ENCODE measurements around the gene LHX4.

LHX4 gene

DNA sequence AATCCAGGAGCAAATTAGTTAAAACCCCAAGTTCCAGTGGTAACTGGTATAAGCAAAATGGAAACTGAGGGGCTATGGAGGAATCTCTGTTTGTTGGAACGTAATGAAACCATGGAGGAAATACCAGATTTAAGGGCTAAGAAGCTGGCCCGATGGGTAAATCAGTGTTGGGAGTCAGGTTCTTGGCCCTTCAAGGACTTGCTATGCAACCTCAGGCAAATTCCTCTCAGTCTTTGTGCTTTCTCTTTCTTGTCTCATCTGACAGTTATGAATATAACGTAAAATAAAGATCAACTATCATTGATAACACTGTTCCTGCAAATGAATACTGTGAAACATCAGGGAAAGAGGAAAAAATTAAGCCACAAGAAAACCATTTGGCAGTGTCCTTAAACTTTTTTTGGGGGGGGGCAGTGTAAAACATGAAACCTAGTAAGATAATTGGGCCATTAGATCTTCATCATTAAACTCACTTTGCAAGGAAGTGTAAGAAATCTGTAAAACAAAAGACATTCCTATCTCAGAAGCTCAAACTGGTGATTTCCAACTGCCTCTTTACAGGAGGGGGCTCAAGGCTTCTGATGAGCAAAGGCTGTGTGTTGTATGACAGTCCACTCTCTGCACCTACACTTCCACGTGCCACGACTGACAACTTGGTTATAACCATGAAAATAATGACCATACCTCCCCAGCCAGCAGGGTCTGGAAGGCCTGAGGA, 47.6 kb downstream of the LHX4 start:
- no peak for DNase-seq

DNA sequence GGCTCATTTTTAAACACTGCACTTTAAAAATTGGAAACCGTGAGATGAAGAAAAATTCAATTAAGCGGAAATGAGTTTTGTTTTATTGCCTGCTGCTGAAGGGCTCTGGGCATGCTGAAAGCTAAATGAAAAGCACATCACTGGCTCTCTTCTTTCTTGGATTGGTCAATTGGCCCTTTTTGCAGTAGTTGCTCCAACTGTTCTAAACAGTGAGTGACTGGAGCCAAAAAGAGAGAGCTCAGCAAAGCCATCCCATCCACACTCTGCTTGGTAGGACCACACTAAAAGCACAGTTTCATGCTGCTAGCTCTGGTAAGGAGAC, 48.1 kb downstream of the LHX4 start:
- DNase-seq = no peak

DNA sequence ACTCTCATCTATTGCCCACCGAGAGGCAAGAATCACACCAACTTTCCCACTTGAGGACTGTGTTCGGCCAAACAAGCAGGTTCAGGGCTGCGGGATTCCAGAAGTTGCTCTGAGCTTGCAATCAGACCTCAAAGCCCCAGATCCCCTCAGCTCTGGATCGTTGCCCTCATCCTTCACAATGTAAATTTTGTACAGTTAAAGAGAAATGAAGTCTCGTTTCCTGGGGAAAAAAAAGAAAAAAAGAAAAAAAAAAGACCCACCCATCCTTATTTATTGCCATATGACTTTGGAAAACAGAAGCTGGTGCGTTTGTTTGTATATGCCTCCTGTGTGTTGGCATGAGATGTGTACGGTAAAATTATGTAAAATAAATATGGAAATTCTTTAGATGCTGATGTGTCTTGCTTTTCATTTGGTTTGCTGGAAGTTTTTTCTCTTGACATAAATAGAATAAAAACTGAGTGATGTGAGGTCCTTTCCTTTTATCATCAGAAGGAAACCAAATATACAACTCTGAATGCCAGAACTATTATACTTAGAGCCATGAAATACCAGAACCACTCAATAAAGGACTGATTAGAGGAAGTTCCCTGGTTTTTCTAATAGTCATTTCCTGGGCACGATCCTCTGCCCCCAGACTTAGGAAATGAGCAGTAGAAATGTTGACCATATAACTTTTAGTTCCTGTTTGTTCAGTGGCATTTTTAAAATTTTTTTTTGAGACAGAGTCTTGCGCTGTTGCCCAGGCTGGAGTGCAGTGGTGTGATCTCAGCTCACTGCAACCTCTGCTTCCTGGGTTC, 48.7 kb downstream of the LHX4 start:
- no peak for DNase-seq

- DNase-seq = no peak
Observed at GRCh38 chr1:180279651-180280050, 49.6 kb downstream of the LHX4 start.

DNA sequence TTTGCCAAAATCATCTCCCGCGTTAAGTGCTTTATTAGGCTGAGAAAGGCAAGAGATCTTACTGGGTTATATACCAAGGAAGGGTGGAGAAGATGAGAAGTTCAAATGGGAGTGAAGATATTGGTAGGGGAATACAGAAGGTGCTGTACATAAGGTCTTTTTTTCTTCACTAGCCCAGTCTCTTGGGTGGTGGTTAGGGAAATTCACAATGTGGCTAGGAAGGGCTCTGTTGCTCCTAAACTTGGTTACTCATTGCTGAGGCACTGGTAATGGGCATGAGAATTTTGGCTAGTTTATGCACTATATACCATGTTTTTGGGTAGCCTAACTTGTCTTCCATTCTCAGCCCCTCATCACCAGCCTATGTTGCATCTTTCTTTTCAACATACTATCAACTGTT, 50.6 kb downstream of the LHX4 start:
- DNase-seq = no peak

- DNase-seq = no peak
Observed at GRCh38 chr1:180281490-180281889, 51.4 kb downstream of the LHX4 start.

DNA sequence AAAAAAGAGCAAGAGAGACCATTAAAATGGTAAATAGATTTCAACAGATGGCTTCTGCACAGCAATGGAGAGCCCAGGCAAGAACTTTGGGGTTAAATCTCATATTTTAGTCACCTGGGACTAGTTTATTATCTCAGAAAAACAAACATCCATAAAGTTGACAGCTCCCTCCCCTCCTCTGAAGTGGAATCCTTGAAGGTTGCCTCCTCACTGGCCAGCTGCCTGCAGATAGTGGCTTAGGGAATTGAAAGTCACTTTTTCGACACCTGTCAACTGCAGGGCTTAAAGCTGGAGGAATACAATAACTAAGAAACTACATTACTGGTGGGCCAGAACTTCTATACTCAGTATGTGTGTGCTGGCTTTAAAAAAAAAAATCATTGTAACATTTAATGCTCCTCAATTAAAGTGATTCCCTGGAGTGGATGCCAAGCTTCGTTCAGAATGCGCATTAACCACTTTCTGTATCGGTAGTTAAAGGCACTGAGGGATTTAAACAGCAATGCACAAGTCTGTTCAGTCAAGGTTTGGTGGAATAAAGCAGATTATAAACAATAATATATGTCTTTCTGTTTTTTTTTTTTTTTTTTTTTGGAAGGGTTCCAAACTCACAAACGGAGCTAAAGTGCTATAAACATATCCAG, 52.5 kb downstream of the LHX4 start:
- no peak for DNase-seq

GRCh38 chr1:180283098-180283497, 53.0 kb downstream of the LHX4 start:
- no peak for DNase-seq

- DNase-seq = no peak
Observed at GRCh38 chr1:180286417-180286816, 56.4 kb downstream of the LHX4 start.

DNA sequence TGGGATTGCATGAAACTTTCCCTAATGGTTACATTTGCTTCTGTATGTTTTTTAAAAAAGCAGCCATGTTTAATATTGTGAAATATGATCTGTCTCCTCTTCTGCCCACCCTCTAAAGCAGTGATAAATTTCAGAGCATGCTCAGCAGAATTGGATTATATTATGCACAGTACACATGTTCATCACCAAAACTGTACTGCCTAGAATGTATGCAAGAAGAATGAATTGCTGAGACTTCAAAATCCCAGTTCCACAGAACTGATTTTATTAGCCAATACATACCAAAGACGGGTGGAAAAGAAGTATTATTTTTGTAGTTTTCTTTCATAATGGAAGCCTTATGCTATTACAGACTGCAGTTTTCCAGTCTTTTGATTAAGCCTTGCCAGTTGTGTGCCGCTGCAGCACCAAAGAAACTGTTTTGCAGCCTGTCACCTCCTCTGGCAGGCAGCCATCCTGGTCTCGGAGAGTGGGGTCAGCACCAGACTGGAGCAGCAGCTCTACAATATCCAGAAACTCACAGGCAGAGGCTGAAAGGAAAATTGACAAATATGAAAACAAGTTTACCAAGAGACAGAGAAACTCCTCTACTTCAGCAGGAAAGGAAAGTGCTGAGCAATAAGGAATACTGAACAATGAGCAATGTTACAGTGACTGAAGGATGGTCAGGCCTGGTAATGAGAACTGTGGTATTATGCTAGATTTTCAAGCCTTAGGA, 58.1 kb downstream of the LHX4 start:
- no peak for DNase-seq

DNA sequence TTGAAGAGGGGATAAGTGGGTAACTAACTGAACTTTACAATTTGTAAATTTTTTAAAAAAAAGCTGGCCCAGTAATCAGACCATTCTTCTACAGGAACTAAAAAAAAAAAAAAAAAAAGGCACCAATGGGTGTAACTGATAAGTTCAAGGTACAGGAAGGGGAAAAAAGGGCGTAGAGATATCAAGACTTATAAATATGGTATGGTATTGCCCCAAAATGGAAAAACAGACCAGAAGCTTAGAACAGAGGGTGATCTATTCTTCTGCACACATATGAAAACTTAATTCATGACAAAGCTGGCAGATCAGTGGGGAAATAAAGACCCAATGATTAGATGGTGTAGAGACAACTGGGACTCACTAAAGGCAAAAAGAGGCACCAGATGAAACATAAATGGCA, 58.9 kb downstream of the LHX4 start:
- DNase-seq = no peak

GRCh38 chr1:180290265-180291001, 60.4 kb downstream of the LHX4 start:
- no peak for DNase-seq

- no peak for DNase-seq
Observed at GRCh38 chr1:180291004-180291403, 60.9 kb downstream of the LHX4 start.

GRCh38 chr1:180294711-180295110, 64.6 kb downstream of the LHX4 start:
- no peak for DNase-seq

- DNase-seq = no peak
Observed at GRCh38 chr1:180295999-180296398, 65.9 kb downstream of the LHX4 start.

DNA sequence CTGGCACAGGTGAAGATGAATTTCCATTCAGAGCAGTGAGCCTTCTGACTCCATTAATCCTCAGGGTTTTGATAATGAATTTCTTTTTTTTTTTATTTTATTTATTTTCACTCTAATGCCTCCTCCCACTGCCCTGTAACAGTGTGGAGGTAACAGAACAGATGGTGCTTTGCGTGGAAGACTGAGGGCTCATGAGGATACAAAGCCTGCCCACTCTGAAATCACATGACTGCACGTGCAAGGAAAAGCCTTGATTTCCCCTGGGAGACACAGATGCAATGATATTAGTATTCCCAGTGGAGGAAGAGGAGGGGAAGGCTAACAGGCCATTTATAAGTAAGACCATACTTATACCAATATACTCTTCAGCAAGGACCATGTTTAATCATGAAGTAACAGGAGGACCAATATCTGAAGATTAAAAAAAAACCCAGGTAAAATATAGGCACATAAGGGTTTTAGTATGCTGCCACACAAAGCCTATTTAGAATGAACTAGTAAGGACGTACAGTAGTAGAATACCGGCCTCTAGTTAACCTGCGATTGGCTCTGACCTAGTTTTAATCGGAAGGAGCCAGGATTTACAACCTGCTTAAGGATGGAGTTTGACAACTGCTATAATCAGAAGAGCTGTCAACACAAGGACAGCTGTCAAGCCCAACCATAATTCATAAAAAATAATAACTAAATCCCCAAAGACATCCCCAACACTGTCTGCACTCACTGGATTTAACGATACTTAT, 69.6 kb downstream of the LHX4 start:
- no peak for DNase-seq

DNA sequence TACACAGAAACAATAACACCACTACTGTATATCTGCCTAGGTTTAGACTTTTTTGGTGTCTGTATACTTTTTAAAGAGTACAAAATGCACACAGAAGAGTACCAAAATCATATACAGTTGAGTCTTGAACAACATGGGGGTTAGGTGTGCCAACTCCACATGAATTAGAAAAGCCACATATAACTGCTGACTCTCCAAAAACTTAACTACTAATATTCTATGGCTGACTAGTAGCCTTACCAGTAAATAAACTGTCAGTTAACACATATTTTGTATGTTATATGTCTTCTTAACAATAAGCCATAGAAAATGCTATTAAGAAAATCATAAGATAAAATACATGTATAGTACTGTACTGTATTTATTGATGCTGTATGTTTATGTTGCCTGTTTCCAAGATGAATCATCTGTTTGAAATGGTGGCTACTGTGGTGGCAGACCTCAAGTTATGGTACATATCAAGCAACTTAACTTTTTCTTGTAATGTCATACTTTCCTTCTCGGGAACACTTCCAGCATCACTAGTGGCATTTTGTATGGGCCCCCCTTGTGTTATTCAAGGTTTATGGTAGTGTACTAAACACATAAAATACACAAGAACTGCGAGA, 71.2 kb downstream of the LHX4 start:
- DNase-seq = no peak

DNA sequence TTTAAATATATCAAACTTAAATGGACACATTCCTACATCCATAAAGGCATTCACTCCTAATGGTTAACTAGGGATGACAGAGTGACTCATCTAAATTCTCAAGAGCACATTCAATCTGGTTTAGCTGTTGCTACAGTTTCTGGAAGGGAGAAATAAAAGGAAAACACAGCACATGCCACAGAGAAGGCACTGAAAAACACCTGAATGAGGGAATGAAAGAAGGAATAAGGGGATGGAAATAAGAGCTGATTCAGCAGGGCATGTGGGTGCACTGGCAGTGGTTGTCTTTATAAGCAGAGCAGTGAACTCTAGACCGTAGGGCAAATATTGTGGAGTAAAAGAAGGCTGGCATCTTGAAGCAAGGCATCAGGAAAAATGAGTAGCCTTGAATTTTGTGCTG, 79.3 kb downstream of the LHX4 start:
- no peak for DNase-seq

DNA sequence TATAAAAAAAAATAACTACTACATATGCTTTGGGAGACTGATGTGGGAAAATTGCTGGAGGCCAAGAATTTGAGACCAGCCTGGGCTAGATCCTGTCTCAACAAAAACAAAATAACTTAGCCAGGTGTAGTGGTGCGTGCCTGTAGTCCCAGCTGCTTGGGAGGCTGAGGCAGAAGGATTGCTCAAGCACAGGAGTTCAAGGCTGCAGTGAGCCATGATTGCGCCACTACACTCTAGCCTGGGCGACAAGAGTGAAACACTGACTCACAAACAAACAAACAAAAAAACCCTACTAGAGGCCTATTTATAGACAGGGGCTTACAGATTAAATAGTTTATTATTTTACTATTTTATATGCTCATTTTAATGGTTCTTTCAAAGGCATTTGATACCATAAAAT, 80.0 kb downstream of the LHX4 start:
- DNase-seq = no peak

- no peak for DNase-seq
Observed at GRCh38 chr1:180311011-180311730, 81.1 kb downstream of the LHX4 start.

GRCh38 chr1:180312926-180313325, 82.9 kb downstream of the LHX4 start:
- no peak for DNase-seq

Measured in activated naive CD4-positive, alpha-beta T cell (primary cell).